Stimulated activated naive B cell treated with anti-CD40 and anti-IgM and Interleukin-4, amounts not matched to agents 10 μg/mL and 1 μg/mL and 100 μg/mL, for 72 hours (primary cell): ENCODE measurements around the gene SLC35F3.
A peak's percentile ranks its signal among the peaks of the same experiment; 100 is the strongest.

ENCODE experiments used
- ATAC-seq, 2 donors: fragments of 150-1000 bp; cut with Tn5 transposase; replicated peaks; 2 replicates each; pipeline ENCODE4 v1.10.0; 2021; ENCODE audit warnings: moderate library complexity in 1 of 2
- DNase-seq: peaks from one replicate; pipeline ENCODE4 v3.0.0; 2021
- H3K27ac Mint-ChIP-seq: one replicate; pipeline ENCODE4 v1.8.0; 2022; ENCODE audit warnings: mild to moderate bottlenecking, mixed read lengths
- H3K27me3 Mint-ChIP-seq, 2 donors: one replicate each; pipeline ENCODE4 v1.8.0; 2022; ENCODE audit warnings: mixed read lengths in 2 of 2
- H3K36me3 Mint-ChIP-seq, 2 donors: one replicate each; pipeline ENCODE4 v1.8.0; 2022; ENCODE audit warnings: mixed read lengths in 2 of 2, mild to moderate bottlenecking in 1 of 2
- H3K4me1 Mint-ChIP-seq, 2 donors: one replicate each; pipeline ENCODE4 v1.8.0; 2022; ENCODE audit warnings: mixed read lengths in 2 of 2, mild to moderate bottlenecking in 1 of 2
- H3K4me3 Mint-ChIP-seq, 2 donors: one replicate each; pipeline ENCODE4 v1.8.0; 2022; ENCODE audit warnings: mild to moderate bottlenecking in 2 of 2, mixed read lengths in 2 of 2, moderate library complexity in 1 of 2
- H3K9me3 Mint-ChIP-seq, 2 donors: one replicate each; pipeline ENCODE4 v1.8.0; 2022; ENCODE audit warnings: mixed read lengths in 2 of 2, mild to moderate bottlenecking in 1 of 2

Gene SLC35F3

GRCh38 chr1:234065794-234066447 lies 161.4 kb downstream of the SLC35F3 start:
- H3K27me3 Mint-ChIP-seq: peaks cover 16 to 20% of the 10 kb centered on the region in 2 donors
- peaks cover 0 to 4% of the 10 kb centered on the region in 2 donors for H3K36me3 Mint-ChIP-seq
- peaks cover 0 to 1% of the 10 kb centered on the region in 2 donors for H3K4me1 Mint-ChIP-seq
- no peak overlapping the region for H3K4me3 Mint-ChIP-seq
- H3K27ac Mint-ChIP-seq: no peak overlapping the region
- peaks cover 7 to 12% of the 10 kb centered on the region in 2 donors for H3K9me3 Mint-ChIP-seq
- peak; percentile 66 to 67 for ATAC-seq
- DNase-seq: peak; percentile 53

GRCh38 chr1:234067581-234068337 lies 163.3 kb downstream of the SLC35F3 start:
- ATAC-seq (no peak), DNase-seq (no peak)
- H3K36me3 Mint-ChIP-seq: no peaks in the 10 kb centered on the region
- peaks cover 14 to 16% of the 10 kb centered on the region in 2 donors for H3K27me3 Mint-ChIP-seq
- H3K4me3 Mint-ChIP-seq: no peak overlapping the region
- peaks cover 0 to 1% of the 10 kb centered on the region in 2 donors for H3K4me1 Mint-ChIP-seq
- H3K9me3 Mint-ChIP-seq: no peaks in the 10 kb centered on the region
- H3K27ac Mint-ChIP-seq: no peak overlapping the region

GRCh38 chr1:234069760-234070159 lies 165.3 kb downstream of the SLC35F3 start:
- Mint-ChIP-seq H3K36me3 (no peaks in the 10 kb centered on the region), H3K4me1 (peaks cover 0 to 1% of the 10 kb centered on the region in 2 donors), H3K27ac (no peak overlapping the region), H3K4me3 (no peak overlapping the region), H3K27me3 (peaks cover 22 to 24% of the 10 kb centered on the region in 2 donors), H3K9me3 (no peaks in the 10 kb centered on the region)
- DNase-seq: no peak
- ATAC-seq: peak in 1 of 2 donors; percentile 29

- H3K4me3 Mint-ChIP-seq: no peak overlapping the region
- DNase-seq (no peak), ATAC-seq (no peak)
Measured at GRCh38 chr1:234072793-234073192, 168.3 kb downstream of the SLC35F3 start.

DNA sequence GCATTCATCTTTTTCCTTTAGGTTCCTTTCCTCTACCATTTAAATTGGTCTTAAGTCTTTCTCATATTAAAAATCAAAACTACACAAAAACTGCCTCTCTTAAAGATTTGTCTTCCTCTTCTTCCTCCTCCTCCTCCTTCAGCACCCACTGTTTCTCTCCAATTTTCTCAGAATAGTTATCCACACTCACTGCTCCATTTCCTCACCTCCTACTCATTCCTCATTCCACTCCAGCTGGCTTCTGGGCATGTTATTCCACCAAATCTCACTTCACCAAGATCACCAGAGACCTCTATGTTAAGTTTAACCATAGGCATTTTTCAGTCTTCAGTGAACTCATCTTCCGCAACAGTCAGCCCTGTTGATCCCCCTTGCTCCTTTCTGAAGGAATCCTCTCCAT lies 173.7 kb downstream of the SLC35F3 start:
- Mint-ChIP-seq H3K36me3 (no peaks in the 10 kb centered on the region), H3K4me1 (no peaks in the 10 kb centered on the region), H3K9me3 (no peaks in the 10 kb centered on the region), H3K27me3 (peaks cover 18% of the 10 kb centered on the region in 2 donors), H3K4me3 (no peak overlapping the region), H3K27ac (no peak overlapping the region)
- DNase-seq: no peak
- ATAC-seq: no peak

More at GRCh38 chr1:234072793-234073192, 168.3 kb downstream of the SLC35F3 start:
- Mint-ChIP-seq H3K27ac (no peak overlapping the region), H3K36me3 (no peaks in the 10 kb centered on the region), H3K9me3 (no peaks in the 10 kb centered on the region), H3K4me1 (no peaks in the 10 kb centered on the region), H3K27me3 (peaks cover 12 to 15% of the 10 kb centered on the region in 2 donors)

- Mint-ChIP-seq H3K9me3 (no peaks in the 10 kb centered on the region), H3K27ac (no peak overlapping the region), H3K4me3 (no peak overlapping the region), H3K27me3 (peaks cover 9 to 10% of the 10 kb centered on the region in 2 donors), H3K4me1 (no peaks in the 10 kb centered on the region), H3K36me3 (no peaks in the 10 kb centered on the region)
- no peak for DNase-seq
- ATAC-seq: no peak
Measured at GRCh38 chr1:234079896-234080295, 175.4 kb downstream of the SLC35F3 start.

GRCh38 chr1:234083460-234083859 lies 179.0 kb downstream of the SLC35F3 start:
- Mint-ChIP-seq H3K36me3 (no peaks in the 10 kb centered on the region), H3K4me3 (no peak overlapping the region), H3K27me3 (peaks cover 10 to 25% of the 10 kb centered on the region in 2 donors), H3K9me3 (no peaks in the 10 kb centered on the region), H3K4me1 (no peaks in the 10 kb centered on the region), H3K27ac (no peak overlapping the region)
- DNase-seq (no peak), ATAC-seq (no peak)

DNA sequence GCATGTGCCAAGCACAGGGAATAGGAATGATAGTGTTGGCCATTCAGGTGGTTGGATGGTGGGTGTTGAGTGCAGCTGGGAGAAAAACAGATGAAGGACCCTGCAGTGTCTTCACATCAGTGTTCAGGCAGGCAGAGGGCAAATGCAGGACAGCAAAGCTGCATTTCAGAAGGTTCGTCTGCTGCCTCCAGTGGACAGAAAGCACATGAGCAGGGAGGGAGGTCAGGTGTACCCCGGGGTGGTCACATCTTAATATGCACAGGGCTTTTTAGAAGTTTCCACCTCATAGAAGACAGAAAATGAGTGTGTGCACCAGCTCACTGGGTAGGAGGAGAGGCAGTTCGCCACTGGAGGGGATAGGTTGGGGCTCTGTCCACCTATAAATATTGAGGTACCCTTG lies 184.9 kb downstream of the SLC35F3 start:
- Mint-ChIP-seq H3K27ac (no peak overlapping the region), H3K9me3 (no peaks in the 10 kb centered on the region), H3K27me3 (peaks cover 17 to 40% of the 10 kb centered on the region in 2 donors), H3K4me1 (no peaks in the 10 kb centered on the region), H3K4me3 (no peak overlapping the region), H3K36me3 (no peaks in the 10 kb centered on the region)
- no peak for DNase-seq
- ATAC-seq: peak in 1 of 2 donors; percentile 34

DNA sequence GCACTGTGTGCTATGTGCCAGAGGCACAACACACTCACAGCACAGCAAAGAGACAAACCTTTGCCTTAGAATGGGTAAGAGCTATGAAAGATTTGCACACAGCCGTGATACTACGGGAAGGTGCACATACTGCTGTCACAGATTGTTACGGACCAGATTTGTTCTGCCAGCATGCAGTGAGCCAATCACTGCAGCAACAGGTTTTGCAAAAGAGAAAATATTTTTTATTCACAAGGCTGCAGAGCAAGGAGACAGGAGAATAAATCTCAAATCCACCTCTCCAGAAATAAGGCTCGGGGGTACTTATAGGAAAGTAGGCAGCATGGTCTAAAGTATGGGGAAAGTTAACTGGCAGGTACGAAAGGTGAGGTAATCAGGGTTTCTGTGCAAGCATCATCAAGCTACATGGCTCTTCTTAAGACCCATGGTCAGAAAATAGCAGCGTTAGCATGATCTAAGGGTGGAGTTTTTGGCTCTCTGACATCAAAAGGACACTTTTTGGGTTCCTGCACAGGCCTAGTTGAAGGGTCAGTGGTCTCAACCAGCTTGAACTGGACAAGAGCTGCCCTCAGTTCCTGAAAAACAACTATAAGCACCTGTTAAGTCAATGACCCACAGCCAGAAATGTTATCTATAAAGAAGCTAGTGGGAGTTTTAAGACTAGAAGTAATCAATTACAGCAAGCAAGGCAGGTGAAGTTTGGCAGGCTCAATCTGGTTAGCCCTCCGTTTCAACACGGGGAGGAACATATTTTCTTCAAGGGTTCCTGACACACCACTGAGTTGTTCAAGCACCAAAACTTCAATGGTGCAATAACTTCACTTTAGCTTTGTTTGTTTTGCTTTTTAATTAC lies 186.0 kb downstream of the SLC35F3 start:
- Mint-ChIP-seq H3K9me3 (no peaks in the 10 kb centered on the region), H3K27me3 (peaks cover 17 to 39% of the 10 kb centered on the region in 2 donors), H3K4me3 (no peak overlapping the region), H3K4me1 (no peaks in the 10 kb centered on the region), H3K27ac (no peak overlapping the region), H3K36me3 (no peaks in the 10 kb centered on the region)
- DNase-seq: no peak
- ATAC-seq: no peak

DNA sequence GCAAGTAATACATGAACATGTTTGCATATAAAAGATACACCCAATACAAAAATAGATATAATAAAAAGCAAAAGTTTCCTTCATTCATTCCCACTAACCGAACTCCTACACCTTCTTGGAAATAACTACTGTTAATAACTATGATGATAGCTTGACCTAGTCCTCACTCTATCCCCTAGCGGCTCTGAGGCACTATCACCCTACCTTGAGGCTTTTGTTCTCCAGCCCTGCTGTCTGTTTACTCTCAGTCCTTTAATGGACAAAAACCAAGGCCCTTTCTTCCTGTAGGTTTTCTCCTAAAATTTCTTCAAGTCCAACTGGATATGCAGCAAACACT lies 186.6 kb downstream of the SLC35F3 start:
- DNase-seq (no peak), ATAC-seq (no peak)
- no peaks in the 10 kb centered on the region for H3K4me1 Mint-ChIP-seq
- H3K27me3 Mint-ChIP-seq: peaks cover 17 to 35% of the 10 kb centered on the region in 2 donors
- H3K9me3 Mint-ChIP-seq: no peaks in the 10 kb centered on the region
- H3K4me3 Mint-ChIP-seq: no peak overlapping the region
- H3K27ac Mint-ChIP-seq: no peak overlapping the region
- no peaks in the 10 kb centered on the region for H3K36me3 Mint-ChIP-seq

DNA sequence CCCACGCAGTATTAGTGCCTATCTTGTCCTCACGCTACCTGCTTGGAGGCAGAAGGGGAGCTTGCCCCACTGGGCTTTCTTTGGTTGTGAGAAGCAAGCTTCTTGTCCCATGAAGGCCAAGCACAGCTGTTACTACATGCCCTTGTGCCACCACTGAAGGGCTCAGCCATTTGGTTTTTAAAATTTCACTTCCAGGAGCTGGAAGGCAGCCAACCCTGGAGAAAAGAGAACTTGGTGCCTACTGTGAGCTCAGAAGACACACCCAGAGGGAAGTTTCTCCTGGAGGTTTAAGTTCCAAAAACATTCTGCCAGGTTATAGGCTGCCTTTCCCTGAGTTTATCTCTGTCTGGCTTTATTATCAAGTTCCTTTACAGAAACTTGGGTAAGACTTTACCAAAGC lies 187.4 kb downstream of the SLC35F3 start:
- Mint-ChIP-seq H3K27ac (no peak overlapping the region), H3K36me3 (no peaks in the 10 kb centered on the region), H3K4me1 (no peaks in the 10 kb centered on the region), H3K9me3 (no peaks in the 10 kb centered on the region), H3K27me3 (peaks cover 17 to 33% of the 10 kb centered on the region in 2 donors), H3K4me3 (no peak overlapping the region)
- ATAC-seq (no peak), DNase-seq (no peak)

GRCh38 chr1:234093107-234093506 lies 188.6 kb downstream of the SLC35F3 start:
- peaks cover 11 to 20% of the 10 kb centered on the region in 2 donors for H3K27me3 Mint-ChIP-seq
- ATAC-seq: no peak
- H3K4me3 Mint-ChIP-seq: no peak overlapping the region
- H3K27ac Mint-ChIP-seq: no peak overlapping the region
- no peaks in the 10 kb centered on the region for H3K9me3 Mint-ChIP-seq
- no peaks in the 10 kb centered on the region for H3K4me1 Mint-ChIP-seq
- DNase-seq: no peak
- no peaks in the 10 kb centered on the region for H3K36me3 Mint-ChIP-seq

DNA sequence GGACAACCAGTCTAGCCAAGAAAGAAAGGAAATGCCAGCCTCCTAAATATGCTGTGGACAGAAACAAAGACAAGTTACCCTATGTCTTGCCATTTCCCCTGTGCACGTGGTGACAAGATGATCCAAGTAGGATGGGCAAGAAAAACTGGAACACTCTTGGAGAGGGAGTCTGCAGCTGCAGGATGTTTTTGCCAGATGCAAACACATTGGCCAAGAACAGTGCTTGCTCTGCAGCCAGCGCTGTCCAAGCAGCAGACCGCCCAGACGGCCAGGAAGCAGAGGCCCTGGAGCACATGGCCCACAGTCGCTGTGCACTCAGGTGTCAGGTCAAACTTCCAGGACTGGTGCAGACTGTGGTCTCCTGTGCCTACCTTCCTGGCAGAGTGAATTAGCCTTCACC lies 189.3 kb downstream of the SLC35F3 start:
- Mint-ChIP-seq H3K4me1 (no peaks in the 10 kb centered on the region), H3K4me3 (no peak overlapping the region), H3K9me3 (no peaks in the 10 kb centered on the region), H3K27me3 (peaks cover 11 to 20% of the 10 kb centered on the region in 2 donors), H3K36me3 (no peaks in the 10 kb centered on the region), H3K27ac (no peak overlapping the region)
- no peak for ATAC-seq
- no peak for DNase-seq

- DNase-seq (no peak), ATAC-seq (no peak)
- Mint-ChIP-seq H3K4me1 (no peaks in the 10 kb centered on the region), H3K9me3 (no peaks in the 10 kb centered on the region), H3K27ac (no peak overlapping the region), H3K4me3 (no peak overlapping the region), H3K36me3 (no peaks in the 10 kb centered on the region), H3K27me3 (peaks cover 9 to 17% of the 10 kb centered on the region in 2 donors)
Measured at GRCh38 chr1:234094172-234094571, 189.7 kb downstream of the SLC35F3 start.
